Measurements from ENCODE around the gene ABCA3.
"Not testable (repeated sequence)": the region's sequence is repeated elsewhere in the genome, so short reads cannot be mapped to it uniquely, and the experiment has no call there.

Gene ABCA3

GRCh38 chr16:2252806-2253148, 87.8 kb downstream of the ABCA3 start:
- DNase-seq, result no peak

DNA sequence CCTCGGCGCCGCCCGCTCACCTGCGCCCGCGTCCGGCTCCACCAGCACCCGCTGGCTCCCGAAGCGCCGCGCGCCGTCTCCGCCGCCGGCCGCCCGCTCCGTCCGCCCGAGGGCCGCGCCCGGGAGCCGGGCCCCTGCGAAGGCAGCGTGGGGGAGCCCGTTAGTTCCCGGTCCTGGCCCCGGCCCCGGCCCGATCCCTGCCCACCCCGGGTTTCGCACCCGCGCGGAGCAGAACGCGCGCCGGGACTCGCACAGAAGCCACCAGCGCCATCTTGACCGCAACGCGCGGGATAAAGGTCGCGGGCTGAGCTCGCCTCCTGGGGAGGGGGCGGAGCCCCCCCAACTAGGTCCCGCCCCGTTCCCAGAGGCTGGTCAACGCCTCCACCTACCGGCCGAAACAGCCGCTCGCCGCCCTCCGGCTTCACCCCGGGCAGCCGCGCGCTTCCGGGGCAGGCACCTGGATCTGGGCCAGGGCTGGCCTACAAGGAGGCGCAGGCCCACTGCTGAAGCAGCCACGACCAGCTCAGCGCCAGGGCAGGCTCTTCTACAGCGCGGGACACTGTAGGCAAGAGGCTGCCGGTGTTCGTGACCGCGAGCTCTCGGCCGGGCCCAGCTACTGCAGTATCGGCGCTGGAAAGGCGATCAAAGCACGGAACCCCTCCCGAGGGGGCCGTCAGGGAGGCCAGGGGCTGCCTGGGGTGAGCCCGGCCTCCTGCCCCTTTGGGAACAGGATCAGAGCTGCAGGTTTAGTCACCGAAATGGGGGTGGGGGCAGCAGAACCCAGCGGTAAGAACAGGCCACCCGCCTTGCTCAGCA, 89.0 kb downstream of the ABCA3 start, which contains the start of gene ECI1:
Gene ECI1 (minus strand): TSS at position 292 of the 816 bp plus-strand sequence. CDS start 21 bp downstream, at position 271.
- peak; percentile 82 for DNase-seq

DNA sequence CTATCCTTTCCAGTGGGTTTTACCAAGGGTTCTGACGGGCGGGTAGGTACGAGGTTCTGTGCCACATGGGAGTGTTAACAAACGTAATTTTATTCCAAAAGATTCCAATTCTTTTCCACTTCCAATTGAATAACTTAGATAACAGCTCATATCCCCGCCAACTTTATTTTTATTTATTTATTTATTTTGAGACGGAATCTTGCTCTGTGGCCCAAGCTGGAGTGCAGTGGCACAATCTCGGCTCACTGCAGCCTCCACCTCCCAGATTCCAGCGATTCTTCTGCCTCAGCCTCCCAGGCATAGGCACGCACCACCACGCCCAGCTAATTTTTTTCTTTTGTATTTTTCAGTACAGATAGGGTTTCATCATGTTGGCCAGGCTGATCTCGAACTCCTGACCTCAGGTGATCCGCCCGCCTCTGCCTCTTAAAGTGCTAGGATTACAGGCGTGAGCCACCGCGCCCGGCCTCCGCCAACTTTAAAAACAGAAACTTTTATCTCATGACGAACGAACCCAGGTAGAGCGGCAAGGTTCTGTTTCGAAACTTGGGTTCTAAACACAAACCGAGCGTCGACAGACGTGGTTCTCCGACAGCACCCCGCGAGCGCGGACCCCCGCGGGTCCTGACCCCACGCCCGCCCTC, 89.8 kb downstream of the ABCA3 start:
- DNase-seq, result peak; percentile 63

GRCh38 chr16:2246301-2246885, 94.1 kb downstream of the ABCA3 start:
- DNase-seq, result no peak

DNA sequence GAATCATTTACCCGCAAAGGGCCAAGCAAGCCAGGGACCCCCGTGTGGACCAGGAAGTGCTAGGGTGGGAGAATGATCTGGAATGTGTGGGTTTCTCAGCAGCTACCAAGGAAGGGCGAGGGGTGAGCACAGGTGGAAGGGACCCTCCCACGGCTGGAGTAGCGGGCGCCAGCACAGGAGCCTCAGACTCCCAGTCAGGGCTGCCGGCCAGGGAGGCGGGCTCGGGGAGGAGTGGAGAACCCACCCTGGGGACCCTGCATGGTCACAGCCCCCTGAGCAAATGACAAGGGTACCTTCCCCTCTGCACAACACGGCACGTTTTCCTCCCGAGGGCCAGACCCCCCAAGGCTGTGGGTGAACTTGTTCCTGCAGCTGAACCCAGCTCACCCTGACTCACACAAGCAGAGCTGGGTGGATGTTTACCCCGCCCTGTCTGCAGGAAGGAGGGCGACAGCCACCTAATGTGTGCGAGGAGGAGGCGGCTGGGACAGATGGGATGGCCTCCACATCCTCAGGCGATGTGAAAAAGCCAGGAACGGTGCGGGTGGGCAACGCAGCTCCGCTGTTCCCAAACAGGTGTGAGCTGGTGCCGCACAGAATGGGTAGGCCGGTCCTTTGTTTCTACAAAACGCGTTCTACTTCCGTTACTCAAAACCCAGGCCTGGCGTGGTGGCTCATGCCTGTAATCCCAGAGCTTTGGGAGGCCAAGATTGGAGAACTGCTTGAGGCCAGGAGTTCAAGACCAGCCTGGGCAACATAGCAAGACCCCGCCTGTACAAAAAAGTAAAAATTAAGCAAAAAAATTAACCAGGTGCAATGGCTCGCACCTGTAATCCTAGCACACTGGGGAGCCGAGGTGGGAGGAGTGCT, 95.4 kb downstream of the ABCA3 start:
- no peak for DNase-seq

DNA sequence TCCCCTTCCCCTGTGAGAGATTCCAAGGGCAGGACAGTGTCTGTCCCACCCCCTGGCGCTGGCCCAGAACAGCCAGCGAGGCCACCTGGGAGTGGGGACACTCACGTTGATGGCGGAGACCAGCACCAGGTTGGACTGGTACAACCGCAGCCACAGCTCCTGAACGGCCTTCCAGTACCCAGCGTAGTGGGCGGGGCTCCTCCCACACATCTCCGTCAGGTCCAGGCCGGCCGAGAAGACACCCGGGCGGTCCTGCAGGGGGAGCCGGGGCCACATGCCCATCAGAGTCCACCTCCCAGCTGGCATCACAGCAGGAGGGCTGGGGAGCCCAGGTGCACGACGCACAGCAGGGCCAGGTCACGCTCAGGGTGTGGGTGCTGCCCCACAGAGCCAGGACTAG, 96.2 kb downstream of the ABCA3 start:
- no peak for DNase-seq

DNA sequence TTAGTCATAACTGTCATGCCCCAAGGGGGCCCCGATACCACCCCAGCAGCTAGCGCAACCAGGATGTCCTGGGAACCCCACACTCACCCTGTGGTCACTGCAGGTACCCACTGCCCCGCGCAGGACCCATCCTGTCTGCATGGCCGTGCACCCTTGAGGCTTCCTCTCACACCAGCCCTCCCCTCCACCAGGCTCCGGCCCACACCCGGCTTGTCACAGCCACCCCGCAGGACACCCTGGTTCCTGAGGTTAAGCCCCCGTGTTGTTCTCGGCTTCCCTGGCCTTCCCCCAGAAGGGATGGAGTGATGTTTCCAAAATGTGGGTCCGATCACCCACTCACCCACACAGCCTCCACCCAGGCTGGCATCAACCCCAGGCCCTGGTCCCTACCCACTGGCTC, 96.7 kb downstream of the ABCA3 start:
- no peak for DNase-seq

DNA sequence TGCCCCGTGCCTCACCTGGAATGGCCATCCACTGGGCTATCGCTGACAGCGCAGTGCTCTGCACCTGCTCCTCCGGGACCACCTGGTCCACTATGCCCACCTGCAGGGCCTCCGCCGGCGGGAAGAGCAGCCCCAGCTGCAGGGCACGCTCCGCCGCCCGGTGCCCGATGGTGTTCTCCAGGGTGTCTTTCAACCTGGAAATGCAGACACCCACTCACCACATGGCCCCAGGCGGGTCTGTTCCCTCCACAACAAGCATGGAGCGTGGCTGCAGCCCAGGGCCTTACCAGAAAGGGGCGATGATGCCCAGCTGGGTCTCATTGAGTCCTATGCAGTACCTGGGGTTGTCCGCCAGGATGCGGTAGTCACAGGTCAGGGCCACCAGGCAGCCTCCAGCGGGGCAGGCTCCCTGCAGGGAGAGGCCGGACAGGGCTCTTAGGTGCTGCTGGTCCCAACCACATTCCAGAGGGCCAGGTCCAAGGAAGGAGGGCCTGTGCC, 97.4 kb downstream of the ABCA3 start:
- DNase-seq, result no peak

GRCh38 chr16:2242598-2242997, 97.9 kb downstream of the ABCA3 start:
- no peak for DNase-seq

DNA sequence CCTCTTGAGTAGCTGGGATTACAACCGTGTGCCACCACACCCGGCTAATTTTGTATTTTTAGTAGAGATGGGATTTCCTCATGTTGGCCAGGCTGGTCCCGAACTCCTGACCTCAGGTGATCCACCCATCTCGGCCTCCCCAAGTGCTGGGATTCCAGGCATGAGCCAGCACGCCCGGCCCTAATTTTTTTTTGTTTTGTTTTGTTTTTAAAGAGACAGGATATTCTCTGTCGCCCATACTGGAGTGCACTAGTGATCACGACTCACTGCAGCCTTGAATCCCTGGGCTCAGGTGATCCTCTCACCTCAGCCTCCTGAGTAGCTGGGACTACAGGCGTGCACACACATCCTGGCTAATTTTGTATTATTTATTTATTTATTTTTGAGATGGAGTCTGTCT, 100.2 kb downstream of the ABCA3 start:
- not testable (repeated sequence) for DNase-seq

GRCh38 chr16:2238838-2239675, 101.5 kb downstream of the ABCA3 start:
- no peak for DNase-seq

DNA sequence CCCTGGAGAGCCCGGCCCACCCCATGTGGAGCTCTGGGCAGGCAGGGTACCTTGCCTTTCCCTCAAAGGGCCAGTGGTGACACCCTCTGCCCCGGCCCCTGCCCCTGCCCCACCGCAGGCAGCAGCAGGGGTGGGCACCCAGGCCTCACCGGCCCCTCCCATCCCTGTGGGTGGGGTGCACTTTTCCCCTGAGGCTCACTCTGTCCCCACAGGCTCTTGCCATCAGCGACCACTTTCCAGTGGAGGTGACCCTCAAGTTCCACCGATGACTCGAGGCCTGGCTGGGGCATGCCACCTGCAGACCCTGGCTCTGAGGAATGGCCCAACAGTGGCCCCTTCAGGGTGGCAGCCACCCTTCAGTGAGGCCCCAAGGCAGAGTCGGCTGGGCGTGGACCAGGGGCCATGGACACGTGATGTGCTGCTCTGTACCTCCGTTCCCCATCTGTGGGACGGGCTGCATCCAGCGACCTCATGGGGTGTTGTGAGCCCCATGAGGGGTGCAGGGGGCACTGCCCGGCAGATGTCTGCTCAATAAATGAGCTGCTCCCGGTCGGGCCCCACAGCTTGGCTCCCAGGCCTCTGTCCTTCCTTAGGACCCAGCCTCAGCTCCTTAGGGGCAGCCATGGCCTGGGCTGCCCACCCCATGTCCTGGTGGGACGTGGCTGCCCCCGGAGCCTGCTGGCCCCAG, 102.2 kb downstream of the ABCA3 start:
- no peak for DNase-seq

DNA sequence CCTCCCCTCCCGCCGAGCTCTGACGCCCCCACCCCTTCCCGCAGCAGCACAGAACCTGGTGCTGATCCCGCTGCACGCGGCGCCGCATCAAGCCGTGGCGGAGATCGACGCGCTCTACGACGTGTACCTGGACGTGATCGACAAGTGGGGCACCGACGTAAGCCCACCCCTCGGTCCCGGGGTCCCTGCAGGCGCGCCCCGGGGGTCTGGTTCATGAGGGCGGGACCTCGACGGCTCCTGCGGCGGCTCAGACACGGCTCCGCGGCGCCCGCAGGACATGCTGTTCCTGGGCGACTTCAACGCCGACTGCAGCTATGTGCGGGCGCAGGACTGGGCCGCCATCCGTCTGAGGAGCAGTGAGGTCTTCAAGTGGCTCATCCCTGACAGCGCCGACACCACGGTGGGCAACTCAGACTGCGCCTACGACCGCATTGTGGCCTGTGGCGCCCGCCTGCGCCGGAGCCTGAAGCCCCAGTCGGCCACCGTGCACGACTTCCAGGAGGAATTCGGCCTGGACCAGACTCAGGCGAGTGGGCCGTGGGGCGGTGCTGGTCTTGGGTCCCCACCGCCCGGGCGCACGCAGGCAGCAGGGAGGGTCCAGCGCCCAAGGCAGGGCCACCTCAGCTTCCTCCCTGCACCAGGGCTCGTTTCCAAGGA, 102.9 kb downstream of the ABCA3 start:
- DNase-seq, result no peak

DNA sequence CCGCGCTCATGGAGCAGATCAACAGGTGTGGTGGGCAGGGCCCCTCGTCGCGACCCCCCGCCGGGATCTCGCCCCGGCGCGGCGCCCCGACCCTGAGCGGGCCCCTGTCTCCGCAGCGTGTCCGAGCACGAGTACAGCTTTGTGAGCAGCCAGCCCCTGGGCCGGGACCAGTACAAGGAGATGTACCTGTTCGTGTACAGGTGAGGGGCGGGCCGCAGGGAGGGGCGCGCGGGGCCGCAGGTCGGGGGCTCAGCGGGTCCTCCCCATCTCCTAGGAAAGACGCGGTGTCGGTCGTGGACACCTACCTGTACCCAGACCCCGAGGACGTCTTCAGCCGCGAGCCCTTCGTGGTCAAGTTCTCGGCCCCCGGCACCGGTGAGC, 103.4 kb downstream of the ABCA3 start:
- no peak for DNase-seq

DNA sequence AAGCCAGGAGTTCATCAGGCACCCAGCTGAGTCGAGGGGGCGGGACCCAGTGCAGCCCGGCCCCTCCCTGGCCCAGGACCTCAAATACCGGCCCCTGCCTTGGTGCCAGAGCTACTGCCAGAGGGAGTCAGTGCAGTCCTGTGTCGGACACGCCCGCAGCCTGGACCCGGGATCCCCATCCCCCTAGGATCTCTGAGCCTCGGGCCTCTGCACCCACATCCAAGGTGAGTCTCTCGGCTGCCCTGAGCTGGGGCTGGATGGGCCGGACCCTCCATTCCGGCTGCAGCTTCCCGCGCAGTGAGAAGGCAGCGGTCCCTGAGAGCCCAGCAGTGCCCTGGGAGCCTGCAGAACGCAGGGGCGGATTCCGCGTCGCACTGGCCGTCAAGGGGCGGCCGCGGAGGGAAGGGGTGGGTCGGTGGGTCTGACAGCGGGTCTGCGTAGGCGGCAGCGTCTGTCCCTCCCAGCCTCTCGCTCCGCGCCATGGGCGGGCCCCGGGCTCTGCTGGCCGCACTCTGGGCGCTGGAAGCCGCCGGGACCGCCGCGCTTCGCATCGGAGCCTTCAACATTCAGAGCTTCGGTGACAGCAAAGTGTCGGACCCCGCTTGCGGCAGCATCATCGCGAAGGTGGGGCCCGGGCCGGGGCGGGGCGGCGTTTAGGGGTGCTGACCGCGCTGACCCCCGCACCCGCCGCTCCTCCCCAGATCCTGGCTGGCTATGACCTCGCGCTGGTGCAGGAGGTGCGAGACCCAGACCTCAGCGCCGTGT, 104.0 kb downstream of the ABCA3 start, which contains the start of gene DNASE1L2:
Gene DNASE1L2 (plus strand): TSS at position 108 of the 765 bp plus-strand sequence. CDS start 373 bp downstream, at position 481.
- DNase-seq, result no peak

GRCh38 chr16:2235695-2236336, 104.7 kb downstream of the ABCA3 start:
- DNase-seq, result no peak

GRCh38 chr16:2235234-2235651, 105.3 kb downstream of the ABCA3 start:
- DNase-seq, result no peak

DNA sequence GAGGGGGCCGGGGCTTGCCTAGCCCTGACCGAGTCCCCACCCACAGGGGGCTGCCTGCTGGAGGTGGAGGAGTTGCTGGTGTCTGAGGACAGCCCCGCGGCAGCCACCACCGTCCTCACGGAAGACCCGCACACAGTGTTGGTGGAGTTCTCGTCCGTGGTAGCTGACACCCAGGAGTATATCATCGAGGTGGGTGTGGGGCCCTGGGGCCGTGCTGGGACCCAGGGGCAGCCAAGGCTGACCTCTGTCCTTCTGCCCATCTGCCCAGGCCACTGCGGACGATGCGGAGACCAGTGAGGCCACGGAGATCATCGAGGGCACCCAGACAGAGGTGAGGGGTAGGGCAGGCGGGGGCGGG, 105.7 kb downstream of the ABCA3 start:
- no peak for DNase-seq
